HCT116 (cell line): Measurements from ENCODE around the gene ANGPTL4.
"Not testable (repeated sequence)": the region's sequence is repeated elsewhere in the genome, so short reads cannot be mapped to it uniquely, and the experiment has no call there.

Experiments used
- POLR2AphosphoS5 ChIP-seq: IDR thresholded peaks from 2 replicates; pipeline ENCODE4 v1.6.1; 2011; ENCODE audit warnings: mild to moderate bottlenecking, low read depth, low read length, moderate library complexity
- TF ChIP-seq, protein P1 (sequence below), 3 experiments: fragments of 200-600 bp in 1 of 3; sonication (generic) in 1 of 3; IDR thresholded peaks in 2 of 3; conservative IDR thresholded peaks in 1 of 3; 2 replicates each; pipeline ENCODE4 v1.5.1; 2012 to 2017; ENCODE audit warnings: low read depth in 2 of 3, low read length in 2 of 3, antibody characterized with exemption in 1 of 3, borderline replicate concordance in 1 of 3, control low read depth in 1 of 3, mild to moderate bottlenecking in 1 of 3, mixed read lengths in 1 of 3, mixed run types in 1 of 3, moderate library complexity in 1 of 3; ENCODE audit not compliant: insufficient read depth in 1 of 3

DNA sequence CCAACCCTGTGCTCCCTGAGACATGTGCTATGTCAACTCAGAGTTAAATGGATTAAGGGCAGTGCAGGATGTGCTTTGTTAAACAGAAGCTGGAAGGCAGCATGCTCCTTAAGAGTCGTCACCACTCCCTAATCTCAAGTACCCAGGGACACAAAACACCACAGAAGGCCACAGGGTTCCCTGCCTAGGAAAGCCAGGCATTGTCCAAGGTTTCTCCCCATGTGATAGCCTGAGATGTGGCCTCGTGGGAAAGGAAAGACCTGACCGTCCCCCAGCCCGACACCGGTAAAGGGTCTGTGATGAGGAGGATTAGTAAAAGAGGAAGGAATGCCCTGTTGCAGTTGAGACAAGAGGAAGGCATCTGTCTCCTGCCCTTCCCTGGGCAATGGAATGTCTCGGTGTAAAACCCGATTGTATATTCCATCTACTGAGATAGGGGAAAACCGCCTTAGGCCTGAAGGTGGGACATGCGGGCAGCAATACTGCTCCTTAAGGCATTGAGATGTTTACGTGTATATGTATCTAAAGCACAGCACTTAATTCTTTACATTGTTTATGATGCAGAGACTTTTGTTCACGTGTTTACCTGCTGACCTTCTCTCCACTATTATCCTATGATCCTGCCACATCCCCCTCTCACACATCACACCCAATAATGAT, 48.8 kb upstream of the ANGPTL4 start:
- TF ChIP-seq POLR2AphosphoS5, result not testable (repeated sequence)
- TF ChIP-seq, protein P1, sequence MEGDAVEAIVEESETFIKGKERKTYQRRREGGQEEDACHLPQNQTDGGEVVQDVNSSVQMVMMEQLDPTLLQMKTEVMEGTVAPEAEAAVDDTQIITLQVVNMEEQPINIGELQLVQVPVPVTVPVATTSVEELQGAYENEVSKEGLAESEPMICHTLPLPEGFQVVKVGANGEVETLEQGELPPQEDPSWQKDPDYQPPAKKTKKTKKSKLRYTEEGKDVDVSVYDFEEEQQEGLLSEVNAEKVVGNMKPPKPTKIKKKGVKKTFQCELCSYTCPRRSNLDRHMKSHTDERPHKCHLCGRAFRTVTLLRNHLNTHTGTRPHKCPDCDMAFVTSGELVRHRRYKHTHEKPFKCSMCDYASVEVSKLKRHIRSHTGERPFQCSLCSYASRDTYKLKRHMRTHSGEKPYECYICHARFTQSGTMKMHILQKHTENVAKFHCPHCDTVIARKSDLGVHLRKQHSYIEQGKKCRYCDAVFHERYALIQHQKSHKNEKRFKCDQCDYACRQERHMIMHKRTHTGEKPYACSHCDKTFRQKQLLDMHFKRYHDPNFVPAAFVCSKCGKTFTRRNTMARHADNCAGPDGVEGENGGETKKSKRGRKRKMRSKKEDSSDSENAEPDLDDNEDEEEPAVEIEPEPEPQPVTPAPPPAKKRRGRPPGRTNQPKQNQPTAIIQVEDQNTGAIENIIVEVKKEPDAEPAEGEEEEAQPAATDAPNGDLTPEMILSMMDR (IDR thresholded peaks at IDR 0.05 in 2 of 3, conservative IDR thresholded peaks at IDR 0.05 in 1 of 3; ENCODE audit: borderline replicate concordance in 1 of 3, insufficient read depth in 1 of 3, low read depth in 2 of 3, low read length in 2 of 3), result not testable (repeated sequence)
